AG04450 (cell line): ENCODE data around the gene XG. TPM values are rescaled to one million over a fixed set of nuclear protein-coding genes. Genes with fewer than 3 reads are reported as not detected.
"Not testable (repeated sequence)": the region's sequence is repeated elsewhere in the genome, so short reads cannot be mapped to it uniquely, and the experiment has no call there.

Experiments
- CTCF ChIA-PET: fragments of 300-600, 350-600 bp; formaldehyde crosslinking; extraction: SDS; loops from one replicate; lab custom pipeline; 2022; ENCODE audit warnings: antibody characterized with exemption, inconsistent platforms; lab: Charles Lee
- POLR2A ChIA-PET: fragments of 350-600 bp; formaldehyde crosslinking; extraction: SDS; loops from one replicate; lab custom pipeline; 2021; ENCODE audit warnings: antibody characterized with exemption, inconsistent platforms; lab: Yijun Ruan, JAX
- DNase-seq: peaks from one replicate; pipeline ENCODE4 v3.0.0-alpha.2; 2011; ENCODE audit warnings: low read depth, low spot score
- H3K27ac ChIP-seq: one replicate; pipeline ENCODE4 v1.5.1; 2012; ENCODE audit warnings: low read depth, low read length, control low read depth
- H3K27me3 ChIP-seq: one replicate; pipeline ENCODE4 v1.6.0; 2012; ENCODE audit warnings: low read length; ENCODE audit not compliant: control insufficient read depth, insufficient read depth
- H3K4me3 ChIP-seq: 2 replicates; pipeline ENCODE4 v1.5.1; 2011; ENCODE audit warnings: mild to moderate bottlenecking, low read depth, low read length, control low read depth
- H3K9me3 ChIP-seq: 2 replicates; pipeline ENCODE4 v1.5.1; 2012; ENCODE audit warnings: low read length; ENCODE audit not compliant: control insufficient read depth, insufficient read depth
- polyA plus RNA-seq: library from polyadenylated mRNA; depleted of rRNA; stranded (reverse); fragments of >200 nt; gene quantifications from 2 replicates; pipeline ENCODE4 v1.2.3, GENCODE V29; 2011
- TF ChIP-seq, protein P1 (sequence below): IDR thresholded peaks from 2 replicates; pipeline ENCODE4 v1.5.1; 2011; ENCODE audit warnings: low read depth, low read length, control low read depth, inconsistent platforms

The XG gene
- polyA plus RNA-seq, 1 experiment, result not detected

DNA sequence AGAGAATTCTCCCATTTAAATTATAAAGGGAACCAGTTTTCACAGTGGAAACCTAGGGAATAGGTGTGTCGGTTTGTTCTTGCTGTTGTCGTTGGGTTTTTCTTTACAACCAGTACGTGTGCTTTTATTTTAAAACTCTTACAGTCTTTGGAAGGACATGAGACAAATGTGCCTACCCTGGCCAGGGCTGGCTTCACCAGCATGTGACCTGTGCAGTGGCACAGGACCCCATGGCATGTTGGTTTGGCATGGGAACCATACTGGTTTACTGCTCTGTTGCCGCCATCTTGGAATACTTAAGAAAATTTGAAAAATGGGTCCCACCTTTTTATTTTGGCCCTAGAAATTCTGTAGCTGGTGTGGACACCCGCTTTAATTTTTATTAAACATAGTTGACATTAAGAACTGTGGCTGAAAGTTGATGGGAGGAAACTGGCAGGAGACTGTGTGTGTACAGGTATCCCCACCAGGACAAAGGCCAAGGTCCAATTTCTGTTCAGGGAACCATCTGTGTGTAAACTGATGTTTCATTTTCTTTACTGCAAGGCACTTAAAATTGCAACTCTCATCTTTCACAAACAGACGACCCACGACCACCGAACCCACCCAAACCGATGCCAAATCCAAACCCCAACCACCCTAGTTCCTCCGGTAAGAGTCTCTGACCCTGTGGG is 31.9 kb upstream of the XG start:
- POLR2A ChIA-PET, result no interaction called here
- Histone ChIP-seq H3K27me3 (no peaks in the 10 kb centered on the region), H3K4me3 (no peak overlapping the region), H3K9me3 (no peaks in the 10 kb centered on the region), H3K27ac (no peak overlapping the region)
- CTCF ChIA-PET, result no interaction called here
- TF ChIP-seq, protein P1, sequence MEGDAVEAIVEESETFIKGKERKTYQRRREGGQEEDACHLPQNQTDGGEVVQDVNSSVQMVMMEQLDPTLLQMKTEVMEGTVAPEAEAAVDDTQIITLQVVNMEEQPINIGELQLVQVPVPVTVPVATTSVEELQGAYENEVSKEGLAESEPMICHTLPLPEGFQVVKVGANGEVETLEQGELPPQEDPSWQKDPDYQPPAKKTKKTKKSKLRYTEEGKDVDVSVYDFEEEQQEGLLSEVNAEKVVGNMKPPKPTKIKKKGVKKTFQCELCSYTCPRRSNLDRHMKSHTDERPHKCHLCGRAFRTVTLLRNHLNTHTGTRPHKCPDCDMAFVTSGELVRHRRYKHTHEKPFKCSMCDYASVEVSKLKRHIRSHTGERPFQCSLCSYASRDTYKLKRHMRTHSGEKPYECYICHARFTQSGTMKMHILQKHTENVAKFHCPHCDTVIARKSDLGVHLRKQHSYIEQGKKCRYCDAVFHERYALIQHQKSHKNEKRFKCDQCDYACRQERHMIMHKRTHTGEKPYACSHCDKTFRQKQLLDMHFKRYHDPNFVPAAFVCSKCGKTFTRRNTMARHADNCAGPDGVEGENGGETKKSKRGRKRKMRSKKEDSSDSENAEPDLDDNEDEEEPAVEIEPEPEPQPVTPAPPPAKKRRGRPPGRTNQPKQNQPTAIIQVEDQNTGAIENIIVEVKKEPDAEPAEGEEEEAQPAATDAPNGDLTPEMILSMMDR, result no peak
- no peak for DNase-seq

DNA sequence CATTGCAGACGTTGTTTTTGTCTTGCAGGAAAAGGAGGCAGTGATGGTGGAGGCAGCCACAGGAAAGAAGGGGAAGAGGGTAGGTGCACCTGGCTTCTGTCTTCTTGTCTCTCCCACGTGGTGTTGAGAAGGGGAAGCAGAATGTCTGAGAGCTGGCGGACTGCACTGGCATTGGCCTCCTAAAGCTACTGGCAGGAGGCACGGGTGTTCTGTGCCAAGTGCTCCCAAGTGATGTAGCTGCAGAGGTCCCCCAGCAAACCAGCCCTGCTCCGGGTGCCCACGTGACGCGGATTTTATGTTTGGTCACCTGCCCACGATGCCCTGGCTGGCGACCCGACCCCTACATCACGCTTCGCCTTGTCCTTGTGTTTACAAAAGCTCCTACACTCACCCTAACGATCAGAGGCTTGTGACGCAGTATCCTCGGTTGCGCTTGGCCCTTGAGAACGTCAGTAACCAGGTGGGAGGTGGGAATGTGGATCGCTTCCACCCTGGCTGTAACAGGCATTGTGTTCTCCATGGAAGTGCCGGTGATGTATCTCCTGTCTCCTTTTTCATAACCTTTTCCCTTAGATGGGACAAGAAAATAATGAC is 28.5 kb upstream of the XG start:
- H3K27me3 ChIP-seq, result no peaks in the 10 kb centered on the region
- H3K9me3 ChIP-seq, result no peaks in the 10 kb centered on the region
- H3K4me3 ChIP-seq, result no peak overlapping the region
- CTCF ChIA-PET, result no interaction called here
- DNase-seq, result no peak
- POLR2A ChIA-PET, result no interaction called here
- TF ChIP-seq, protein P1, result no peak
- H3K27ac ChIP-seq, result no peak overlapping the region

DNA sequence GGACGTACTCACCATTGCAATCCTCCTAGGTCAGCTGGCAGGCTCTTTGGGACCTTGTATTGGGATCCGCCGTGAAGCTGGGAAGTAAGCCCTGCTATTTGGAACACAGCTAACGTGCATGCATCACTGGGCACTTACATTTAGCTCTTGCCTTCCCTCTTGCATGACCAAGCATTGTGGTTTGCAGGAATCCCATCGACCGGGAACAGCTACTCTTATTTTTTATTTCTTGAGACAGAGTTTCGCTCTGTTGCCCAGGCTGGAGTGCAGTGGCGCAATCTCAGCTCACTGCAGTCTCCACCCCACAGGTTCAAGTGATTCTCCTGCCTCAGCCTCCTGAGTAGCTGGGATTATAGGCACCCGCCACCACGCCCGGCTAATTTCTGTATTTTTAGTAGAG is 24.6 kb upstream of the XG start:
- DNase-seq, POLR2A ChIA-PET, H3K9me3 ChIP-seq: not testable (repeated sequence)

DNA sequence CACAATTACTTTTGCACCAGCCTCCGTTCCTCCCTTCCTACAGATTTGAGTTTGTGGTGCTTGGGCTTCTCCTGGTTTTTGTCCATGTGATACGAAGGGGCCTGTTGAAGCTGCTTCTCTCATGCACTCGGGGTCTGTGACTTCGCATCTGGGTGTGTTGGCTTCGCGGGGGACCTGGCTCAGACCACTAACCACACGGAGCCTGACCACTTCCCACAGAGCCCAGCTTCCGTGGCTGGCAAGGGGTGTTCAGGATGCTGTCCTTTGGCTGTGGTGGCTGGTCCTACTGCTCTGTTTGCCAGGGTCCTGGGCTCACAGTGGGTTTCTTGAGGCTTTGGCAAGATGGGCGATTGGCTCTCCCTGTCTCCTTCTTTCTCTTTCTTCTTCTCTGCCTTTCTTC is 19.8 kb upstream of the XG start:
- CTCF ChIA-PET, result no interaction called here
- TF ChIP-seq, protein P1, result no peak
- H3K27me3 ChIP-seq, result no peaks in the 10 kb centered on the region

More for the DNA sequence above, 24.6 kb upstream of the XG start:
- H3K4me3 ChIP-seq, CTCF ChIA-PET, H3K27ac ChIP-seq, H3K27me3 ChIP-seq: not testable (repeated sequence)

DNA sequence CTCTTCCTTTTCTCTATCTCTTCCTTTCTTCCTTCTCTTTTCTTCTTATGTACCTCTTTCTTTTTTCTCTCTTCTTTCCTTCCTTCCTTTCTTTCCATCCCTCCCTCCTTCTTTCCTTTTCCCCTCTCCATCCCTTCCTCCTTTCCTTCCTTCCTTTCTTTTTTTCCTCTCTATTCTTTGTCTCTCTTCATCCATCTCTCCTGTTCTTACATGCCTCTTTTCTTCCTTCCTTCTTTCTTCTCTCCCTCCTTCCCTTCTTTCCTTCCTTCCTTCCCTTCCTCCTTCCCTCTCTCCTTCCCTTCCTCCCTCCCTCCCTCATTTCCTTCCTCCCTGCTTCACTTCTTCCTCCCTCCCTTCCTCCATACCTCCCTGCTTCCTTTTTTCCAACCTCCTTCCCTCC is 19.2 kb upstream of the XG start:
- DNase-seq, result no peak
- no peaks in the 10 kb centered on the region for H3K9me3 ChIP-seq
- TF ChIP-seq, protein P1, result no peak

More for the DNA sequence above, 19.8 kb upstream of the XG start:
- DNase-seq, result no peak
- no peaks in the 10 kb centered on the region for H3K9me3 ChIP-seq
- POLR2A ChIA-PET, result no interaction called here
- H3K4me3 ChIP-seq, result no peak overlapping the region
- no peak overlapping the region for H3K27ac ChIP-seq

More for the DNA sequence above, 19.2 kb upstream of the XG start:
- ChIA-PET CTCF (no interaction called here), POLR2A (no interaction called here)
- H3K4me3 ChIP-seq, result no peak overlapping the region
- H3K27me3 ChIP-seq, result no peaks in the 10 kb centered on the region
- H3K27ac ChIP-seq, result no peak overlapping the region
